SIG-M5 (cell line): ENCODE measurements around the gene NFIC.
A peak's percentile ranks its signal among the peaks of the same experiment; 100 is the strongest.

Experiments
- DNase-seq: peaks from one replicate; lab custom pipeline; 2025; lab: John Stamatoyannopoulos, UW

NFIC gene

GRCh38 chr19:3469638-3470499, 103.5 kb downstream of the NFIC start:
- no peak for DNase-seq

GRCh38 chr19:3470500-3471128, 104.2 kb downstream of the NFIC start:
- no peak for DNase-seq

GRCh38 chr19:3471954-3472655, 105.7 kb downstream of the NFIC start:
- no peak for DNase-seq

GRCh38 chr19:3474010-3474409, 107.6 kb downstream of the NFIC start:
- no peak for DNase-seq

GRCh38 chr19:3474614-3475013, 108.2 kb downstream of the NFIC start:
- DNase-seq, result no peak

- no peak for DNase-seq
Observed at GRCh38 chr19:3475449-3475848, 109.1 kb downstream of the NFIC start.

- DNase-seq, result no peak
Observed at GRCh38 chr19:3476830-3477229, 110.4 kb downstream of the NFIC start.

- no peak for DNase-seq
Observed at GRCh38 chr19:3477506-3477905, 111.1 kb downstream of the NFIC start.

GRCh38 chr19:3477951-3478350, 111.6 kb downstream of the NFIC start:
- DNase-seq, result no peak

GRCh38 chr19:3478409-3479176, 112.2 kb downstream of the NFIC start:
- DNase-seq, result no peak

- peak; percentile 15 for DNase-seq
Observed at GRCh38 chr19:3479177-3479833, 112.9 kb downstream of the NFIC start.

- DNase-seq, result no peak
Observed at GRCh38 chr19:3479834-3480215, 113.4 kb downstream of the NFIC start.

GRCh38 chr19:3480383-3481091, 114.2 kb downstream of the NFIC start, which contains the start of gene SMIM24:
SMIM24 (minus strand) TSS chr19:3480525; CDS start chr19:3480463, 62 bp downstream.
- no peak for DNase-seq

GRCh38 chr19:3481241-3482090, 115.1 kb downstream of the NFIC start:
- DNase-seq, result no peak

GRCh38 chr19:3482507-3483225, 116.3 kb downstream of the NFIC start:
- DNase-seq, result no peak

GRCh38 chr19:3483226-3483628, 116.8 kb downstream of the NFIC start, which contains the start of gene SMIM44:
SMIM44 (minus strand) TSS chr19:3483441; CDS start chr19:3483403, 38 bp downstream.
- no peak for DNase-seq

GRCh38 chr19:3491396-3492119, 125.2 kb downstream of the NFIC start:
- no peak for DNase-seq

- DNase-seq, result no peak
Observed at GRCh38 chr19:3492131-3492839, 125.9 kb downstream of the NFIC start.
